BLaER1 treated with 17β-estradiol and CSF1 and Interleukin-3, amounts not matched to agents 10 nM and 100 nM (cell line): Measurements from ENCODE around the gene KIRREL3.
A peak's percentile ranks its signal among the peaks of the same experiment; 100 is the strongest.

Source experiments
- H3K27ac ChIP-seq, 11 experiments: shearing (Covaris generic); formaldehyde crosslinking; 2 replicates each; pipeline ENCODE4 v1.8.1; 2022
- H3K27me3 ChIP-seq, 11 experiments: shearing (Covaris generic); formaldehyde crosslinking; 2 replicates each; pipeline ENCODE4 v1.8.1; 2022
- H3K36me3 ChIP-seq, 11 experiments: shearing (Covaris generic); formaldehyde crosslinking; 2 replicates each; pipeline ENCODE4 v1.8.1; 2022
- H3K4me1 ChIP-seq, 10 experiments: shearing (Covaris generic); formaldehyde crosslinking; 2 replicates each; pipeline ENCODE4 v1.8.1; 2022
- H3K4me2 ChIP-seq, 11 experiments: shearing (Covaris generic); formaldehyde crosslinking; 2 replicates each; pipeline ENCODE4 v1.8.1; 2022
- H3K4me3 ChIP-seq, 10 experiments: shearing (Covaris generic); formaldehyde crosslinking; 2 replicates each; pipeline ENCODE4 v1.8.1; 2022
- H3K9ac ChIP-seq, 11 experiments: shearing (Covaris generic); formaldehyde crosslinking; 2 replicates each; pipeline ENCODE4 v1.8.1; 2022
- H3K9me3 ChIP-seq, 11 experiments: shearing (Covaris generic); formaldehyde crosslinking; replicated peaks in 1 of 11; 2 replicates each; pipeline ENCODE4 v1.8.1; 2022
- H4K20me1 ChIP-seq, 11 experiments: shearing (Covaris generic); formaldehyde crosslinking; 2 replicates each; pipeline ENCODE4 v1.8.1; 2022
- Cebpa-rat ChIP-seq, 11 experiments: shearing (Covaris generic); IDR thresholded peaks; 2 replicates each; pipeline ENCODE4 v1.8.1; 2022

Gene KIRREL3

GRCh38 chr11:126832387-126832786 lies 168.2 kb downstream of the KIRREL3 start:
- H4K20me1 ChIP-seq: no peaks in the 10 kb centered on the region; a peak in 1 of 22 replicates
- peaks cover 0 to 7% (median 0%) of the 10 kb centered on the region in 11 experiments; a peak in 3 of 22 replicates for H3K9me3 ChIP-seq
- H3K27me3 ChIP-seq: no peaks in the 10 kb centered on the region
- H3K4me2 ChIP-seq: no peak overlapping the region
- no peak for TF ChIP-seq Cebpa-rat (IDR thresholded peaks at IDR 0.05)
- H3K9ac ChIP-seq: no peak overlapping the region
- H3K4me3 ChIP-seq: no peak overlapping the region
- H3K36me3 ChIP-seq: no peaks in the 10 kb centered on the region
- H3K4me1 ChIP-seq: peaks cover 0 to 21% (median 3%) of the 10 kb centered on the region in 10 experiments; a peak in 9 of 20 replicates
- no peak overlapping the region for H3K27ac ChIP-seq

GRCh38 chr11:126830216-126830806 lies 170.3 kb downstream of the KIRREL3 start:
- Histone ChIP-seq H3K36me3 (no peaks in the 10 kb centered on the region), H3K4me3 (no peak overlapping the region), H3K9ac (no peak overlapping the region), H3K4me2 (no peak overlapping the region), H3K9me3 (no peaks in the 10 kb centered on the region; a peak in 1 of 22 replicates), H3K27me3 (no peaks in the 10 kb centered on the region), H4K20me1 (no peaks in the 10 kb centered on the region; a peak in 1 of 22 replicates), H3K27ac (no peak overlapping the region), H3K4me1 (peaks cover 0 to 21% (median 3%) of the 10 kb centered on the region in 10 experiments; a peak in 9 of 20 replicates)
- TF ChIP-seq Cebpa-rat (IDR thresholded peaks at IDR 0.05): no peak

GRCh38 chr11:126829716-126830115 lies 170.9 kb downstream of the KIRREL3 start:
- H3K4me2 ChIP-seq: no peak overlapping the region
- H3K36me3 ChIP-seq: no peaks in the 10 kb centered on the region
- H4K20me1 ChIP-seq: no peaks in the 10 kb centered on the region; a peak in 1 of 22 replicates
- H3K27me3 ChIP-seq: no peaks in the 10 kb centered on the region
- H3K9ac ChIP-seq: no peak overlapping the region
- H3K9me3 ChIP-seq: no peaks in the 10 kb centered on the region
- H3K27ac ChIP-seq: no peak overlapping the region
- no peak for TF ChIP-seq Cebpa-rat (IDR thresholded peaks at IDR 0.05)
- peaks cover 0 to 17% (median 2%) of the 10 kb centered on the region in 10 experiments; a peak in 9 of 20 replicates for H3K4me1 ChIP-seq
- no peak overlapping the region for H3K4me3 ChIP-seq

GRCh38 chr11:126824035-126824607 lies 176.4 kb downstream of the KIRREL3 start:
- H3K4me2 ChIP-seq: no peak overlapping the region
- no peaks in the 10 kb centered on the region for H3K4me1 ChIP-seq
- peaks cover 0 to 6% (median 0%) of the 10 kb centered on the region in 11 experiments; a peak in 2 of 22 replicates for H3K9me3 ChIP-seq
- no peaks in the 10 kb centered on the region for H4K20me1 ChIP-seq
- no peaks in the 10 kb centered on the region for H3K36me3 ChIP-seq
- H3K9ac ChIP-seq: no peak overlapping the region
- no peak for TF ChIP-seq Cebpa-rat (IDR thresholded peaks at IDR 0.05)
- H3K27me3 ChIP-seq: no peaks in the 10 kb centered on the region
- H3K27ac ChIP-seq: no peak overlapping the region
- H3K4me3 ChIP-seq: no peak overlapping the region

- Histone ChIP-seq H3K9ac (no peak overlapping the region), H3K9me3 (peaks cover 0 to 6% (median 0%) of the 10 kb centered on the region in 11 experiments; a peak in 2 of 22 replicates), H3K36me3 (no peaks in the 10 kb centered on the region), H3K4me1 (peaks cover 0 to under 1% (median 0%) of the 10 kb centered on the region in 10 experiments; a peak in 1 of 20 replicates), H4K20me1 (no peaks in the 10 kb centered on the region), H3K4me3 (no peak overlapping the region), H3K27me3 (no peaks in the 10 kb centered on the region), H3K4me2 (no peak overlapping the region), H3K27ac (no peak overlapping the region)
- no peak for TF ChIP-seq Cebpa-rat (IDR thresholded peaks at IDR 0.05)
These were observed 177.3 kb downstream of the KIRREL3 start for GRCh38 chr11:126823274-126823673.

- H3K27ac ChIP-seq: no peak overlapping the region
- TF ChIP-seq Cebpa-rat (IDR thresholded peaks at IDR 0.05): no peak
- no peak overlapping the region for H3K4me2 ChIP-seq
- H3K9me3 ChIP-seq: peaks cover 0 to 6% (median 0%) of the 10 kb centered on the region in 11 experiments; a peak in 2 of 22 replicates
- no peaks in the 10 kb centered on the region for H3K27me3 ChIP-seq
- H3K4me3 ChIP-seq: no peak overlapping the region
- H4K20me1 ChIP-seq: no peaks in the 10 kb centered on the region
- H3K9ac ChIP-seq: no peak overlapping the region
- H3K36me3 ChIP-seq: no peaks in the 10 kb centered on the region
- peaks cover 0 to 15% (median 12%) of the 10 kb centered on the region in 10 experiments; a peak in 14 of 20 replicates for H3K4me1 ChIP-seq
These were observed 178.7 kb downstream of the KIRREL3 start for GRCh38 chr11:126821827-126822226.

- H3K36me3 ChIP-seq: no peaks in the 10 kb centered on the region
- peaks cover 0 to 34% (median 18%) of the 10 kb centered on the region in 10 experiments; a peak in 14 of 20 replicates for H3K4me1 ChIP-seq
- no peak overlapping the region for H3K9ac ChIP-seq
- TF ChIP-seq Cebpa-rat (IDR thresholded peaks at IDR 0.05): no peak
- H3K9me3 ChIP-seq: peaks cover 0 to 6% (median 0%) of the 10 kb centered on the region in 11 experiments; a peak in 2 of 22 replicates
- H4K20me1 ChIP-seq: no peaks in the 10 kb centered on the region
- H3K27ac ChIP-seq: no peak overlapping the region
- no peak overlapping the region for H3K4me2 ChIP-seq
- no peak overlapping the region for H3K4me3 ChIP-seq
- H3K27me3 ChIP-seq: no peaks in the 10 kb centered on the region
These were observed 181.4 kb downstream of the KIRREL3 start for GRCh38 chr11:126819194-126819593.

GRCh38 chr11:126817523-126818450 lies 182.8 kb downstream of the KIRREL3 start:
- Histone ChIP-seq H3K27me3 (no peaks in the 10 kb centered on the region), H3K27ac (peak overlapping the region in 5 of 11 experiments; percentile 12 to 56 (median 41); a peak in 7 of 22 replicates), H4K20me1 (no peaks in the 10 kb centered on the region), H3K9ac (no peak overlapping the region), H3K4me2 (peak overlapping the region in 7 of 11 experiments; percentile 38 to 75 (median 59); a peak in 14 of 22 replicates), H3K9me3 (peaks cover 0 to 5% (median 0%) of the 10 kb centered on the region in 11 experiments; a peak in 2 of 22 replicates), H3K4me3 (no peak overlapping the region), H3K36me3 (no peaks in the 10 kb centered on the region), H3K4me1 (peaks cover 0 to 34% (median 18%) of the 10 kb centered on the region in 10 experiments; a peak in 14 of 20 replicates)
- TF ChIP-seq Cebpa-rat (IDR thresholded peaks at IDR 0.05): no peak
